ENCODE results near the gene LHX4. TPM values are rescaled to one million over a fixed set of nuclear protein-coding genes. Genes with fewer than 3 reads are reported as not detected.

Gene LHX4
- total RNA-seq, 2 donors from 2014 or later = not detected

DNA sequence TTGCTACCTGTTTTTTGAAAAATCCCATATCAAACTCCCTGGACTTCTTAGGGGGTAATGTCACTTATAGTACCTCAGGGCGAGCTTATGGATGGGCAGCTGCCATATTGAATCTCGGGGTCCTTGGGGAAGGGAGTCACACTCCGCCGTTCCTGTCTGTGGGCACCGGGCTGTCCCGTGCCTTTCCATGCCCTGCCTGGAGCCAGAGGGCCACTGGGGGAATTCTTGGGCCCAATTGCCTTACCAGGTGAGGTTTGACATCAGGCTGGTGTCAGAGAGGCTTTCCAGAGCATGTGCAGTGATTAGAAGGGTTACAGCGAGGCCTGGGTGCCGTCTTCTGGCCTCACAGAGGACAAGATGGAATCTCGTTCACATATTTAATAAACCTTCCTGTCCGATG, 46.6 kb upstream of the LHX4 start:
- intact Hi-C loops (cut with DNase I) = no loop called here
- Histone ChIP-seq H3K27me3 (no peaks in the 10 kb centered on the region), H3K4me1 (no peaks in the 10 kb centered on the region), H3K36me3 (replicated peaks in 1 of 2; ENCODE audit: insufficient read depth in 1 of 2, low read depth in 2 of 2) (peaks cover 0 to 6% of the 10 kb centered on the region in 2 donors), H3K27ac (no peak overlapping the region), H3K4me3 (no peak overlapping the region), H3K9me3 (no peaks in the 10 kb centered on the region)
- ATAC-seq (no peak), DNase-seq (no peak)
- TF ChIP-seq POLR2A (IDR thresholded peaks at IDR 0.05) = no peak
- TF ChIP-seq, protein P1, sequence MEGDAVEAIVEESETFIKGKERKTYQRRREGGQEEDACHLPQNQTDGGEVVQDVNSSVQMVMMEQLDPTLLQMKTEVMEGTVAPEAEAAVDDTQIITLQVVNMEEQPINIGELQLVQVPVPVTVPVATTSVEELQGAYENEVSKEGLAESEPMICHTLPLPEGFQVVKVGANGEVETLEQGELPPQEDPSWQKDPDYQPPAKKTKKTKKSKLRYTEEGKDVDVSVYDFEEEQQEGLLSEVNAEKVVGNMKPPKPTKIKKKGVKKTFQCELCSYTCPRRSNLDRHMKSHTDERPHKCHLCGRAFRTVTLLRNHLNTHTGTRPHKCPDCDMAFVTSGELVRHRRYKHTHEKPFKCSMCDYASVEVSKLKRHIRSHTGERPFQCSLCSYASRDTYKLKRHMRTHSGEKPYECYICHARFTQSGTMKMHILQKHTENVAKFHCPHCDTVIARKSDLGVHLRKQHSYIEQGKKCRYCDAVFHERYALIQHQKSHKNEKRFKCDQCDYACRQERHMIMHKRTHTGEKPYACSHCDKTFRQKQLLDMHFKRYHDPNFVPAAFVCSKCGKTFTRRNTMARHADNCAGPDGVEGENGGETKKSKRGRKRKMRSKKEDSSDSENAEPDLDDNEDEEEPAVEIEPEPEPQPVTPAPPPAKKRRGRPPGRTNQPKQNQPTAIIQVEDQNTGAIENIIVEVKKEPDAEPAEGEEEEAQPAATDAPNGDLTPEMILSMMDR (IDR thresholded peaks at IDR 0.05) = no peak
- 94 to 97% methylated on average over 7 to 10 of the region's 10 CpGs for WGBS, 2 donors

DNA sequence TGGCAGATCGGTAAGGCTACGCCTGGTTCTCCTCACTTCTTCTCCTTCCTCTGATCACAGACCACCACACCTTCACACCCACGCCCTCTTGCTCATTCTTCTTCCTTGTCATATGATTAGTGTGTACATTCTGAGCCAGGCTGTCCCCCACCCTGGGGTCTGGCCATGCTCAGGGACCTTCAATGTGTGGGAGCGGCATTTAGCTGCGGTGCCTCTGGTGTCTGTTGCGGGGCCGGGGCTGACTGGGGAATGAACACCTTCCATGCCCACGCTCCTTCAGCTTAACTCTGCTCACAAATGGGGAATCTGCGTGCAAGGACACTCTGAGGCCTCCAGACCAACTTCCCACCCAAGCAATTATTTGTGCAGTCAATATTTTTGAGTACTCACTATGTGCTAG, 46.0 kb upstream of the LHX4 start:
- peaks cover 0 to 7% of the 10 kb centered on the region in 2 donors for H3K36me3 ChIP-seq (replicated peaks in 1 of 2; ENCODE audit: insufficient read depth in 1 of 2, low read depth in 2 of 2)
- TF ChIP-seq, protein P1 (IDR thresholded peaks at IDR 0.05) = no peak
- TF ChIP-seq POLR2A (IDR thresholded peaks at IDR 0.05) = no peak
- WGBS, 2 donors = 94 to 98% methylated on average over 8 to 9 of the region's 9 CpGs

DNA sequence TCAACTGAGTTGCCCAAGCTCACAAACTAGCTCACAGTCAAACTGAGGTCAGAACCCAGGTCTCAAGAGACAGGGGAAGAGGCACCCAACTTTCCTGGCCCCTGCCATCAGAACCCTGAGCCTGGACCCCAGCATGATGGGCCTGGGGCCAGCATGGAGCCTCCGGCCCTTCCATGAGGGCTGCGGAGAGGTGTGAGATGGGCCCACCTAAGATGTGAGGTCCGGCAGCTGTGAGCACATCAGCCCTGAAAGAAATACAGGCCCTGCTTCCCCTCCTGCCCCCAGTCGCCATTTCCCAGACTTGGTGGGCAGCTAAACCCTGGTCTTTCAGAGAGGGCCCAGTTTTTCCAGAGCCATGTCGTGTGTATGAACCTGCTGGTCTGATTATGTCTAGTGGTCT, 44.8 kb upstream of the LHX4 start:
- Histone ChIP-seq H3K4me1 (no peaks in the 10 kb centered on the region), H3K36me3 (replicated peaks in 1 of 2; ENCODE audit: insufficient read depth in 1 of 2, low read depth in 2 of 2) (peaks cover 0 to 17% of the 10 kb centered on the region in 2 donors), H3K27me3 (no peaks in the 10 kb centered on the region), H3K9me3 (no peaks in the 10 kb centered on the region), H3K27ac (no peak overlapping the region), H3K4me3 (no peak overlapping the region)
- intact Hi-C loops (cut with DNase I) = no loop called here
- no peak for TF ChIP-seq POLR2A (IDR thresholded peaks at IDR 0.05)
- TF ChIP-seq, protein P1 (IDR thresholded peaks at IDR 0.05) = no peak
- DNase-seq = no peak
- no peak for ATAC-seq
- 80% methylated on average over 5 of the region's 5 CpGs; no CpG with 5 or more reads in 1 of the 2 donors for WGBS, 2 donors

More for the DNA sequence above, 46.0 kb upstream of the LHX4 start:
- intact Hi-C loops (cut with DNase I) = no loop called here
- no peaks in the 10 kb centered on the region for H3K9me3 ChIP-seq
- no peaks in the 10 kb centered on the region for H3K27me3 ChIP-seq
- no peak overlapping the region for H3K27ac ChIP-seq
- H3K4me3 ChIP-seq = no peak overlapping the region
- no peak for ATAC-seq
- no peaks in the 10 kb centered on the region for H3K4me1 ChIP-seq
- no peak for DNase-seq

DNA sequence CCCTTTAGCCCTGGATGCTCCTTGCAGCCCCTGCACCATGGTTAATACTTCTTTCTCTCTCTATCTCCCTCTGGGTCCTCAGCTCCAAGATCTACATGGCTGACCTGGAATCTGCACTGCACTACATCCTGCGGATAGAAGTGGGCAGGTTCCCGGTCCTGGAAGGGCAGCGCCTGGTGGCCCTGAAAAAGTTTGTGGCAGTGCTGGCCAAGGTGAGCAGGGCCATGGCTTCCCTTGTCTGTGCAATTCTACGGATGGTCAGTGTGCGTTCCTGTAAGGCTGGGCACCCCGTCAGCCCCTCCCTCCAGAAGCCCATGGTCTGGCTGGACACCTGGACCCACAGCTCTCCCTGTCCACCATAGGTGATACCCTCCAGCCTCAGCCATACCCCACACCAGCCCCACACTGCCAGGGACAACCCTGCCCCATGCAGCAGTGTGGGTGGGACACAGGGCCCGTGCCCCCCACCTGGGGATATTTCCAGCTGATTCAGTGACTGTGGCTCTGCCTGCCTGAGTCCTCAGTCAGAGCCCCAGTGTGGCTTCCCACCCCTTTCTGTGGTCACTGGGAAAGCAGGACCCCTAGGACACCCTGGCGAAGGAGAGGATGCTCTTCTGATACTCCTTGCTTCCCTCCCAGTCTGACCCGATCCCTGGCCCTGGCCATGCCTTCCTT, 44.0 kb upstream of the LHX4 start:
- TF ChIP-seq POLR2A (IDR thresholded peaks at IDR 0.05) = no peak
- TF ChIP-seq, protein P1 (IDR thresholded peaks at IDR 0.05) = no peak
- no peaks in the 10 kb centered on the region for H3K27me3 ChIP-seq
- peaks cover 0 to 20% of the 10 kb centered on the region in 2 donors for H3K36me3 ChIP-seq (replicated peaks in 1 of 2; ENCODE audit: insufficient read depth in 1 of 2, low read depth in 2 of 2)
- 92 to 95% methylated on average over 8 to 9 of the region's 9 CpGs for WGBS, 2 donors
- H3K9me3 ChIP-seq = no peaks in the 10 kb centered on the region
- no peak overlapping the region for H3K27ac ChIP-seq
- no peak overlapping the region for H3K4me3 ChIP-seq
- no peak for ATAC-seq
- no peak for DNase-seq
- intact Hi-C loops (cut with DNase I) = no loop called here
- H3K4me1 ChIP-seq = no peaks in the 10 kb centered on the region

DNA sequence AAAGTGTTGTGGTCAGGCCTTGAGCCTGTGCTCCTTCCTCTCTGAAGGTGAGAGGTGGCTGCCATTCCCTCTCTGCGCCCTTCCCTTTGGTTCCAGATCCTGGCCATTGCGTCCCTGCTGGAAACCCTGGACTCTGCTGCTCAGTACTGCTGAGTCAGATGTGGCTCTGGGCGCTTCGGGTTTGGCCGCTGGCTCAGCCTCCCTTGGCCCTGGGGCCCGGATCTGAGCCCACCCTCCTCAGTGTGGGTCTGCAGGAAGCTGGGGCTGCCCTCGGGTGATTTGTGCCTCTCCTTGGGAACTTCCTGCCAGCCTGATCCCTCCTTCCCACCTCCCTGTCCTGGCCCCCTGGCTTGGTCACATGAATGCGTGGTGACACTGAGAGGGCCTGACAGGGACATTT, 43.2 kb upstream of the LHX4 start:
- intact Hi-C loops (cut with DNase I) = no loop called here
- WGBS, 2 donors = 54 to 76% methylated on average over 5 to 8 of the region's 8 CpGs
- no peak overlapping the region for H3K27ac ChIP-seq
- ATAC-seq (no peak), DNase-seq (no peak)
- TF ChIP-seq POLR2A (IDR thresholded peaks at IDR 0.05) = no peak
- TF ChIP-seq, protein P1 (IDR thresholded peaks at IDR 0.05) = no peak
- no peak overlapping the region for H3K4me3 ChIP-seq
- H3K9me3 ChIP-seq = no peaks in the 10 kb centered on the region
- no peaks in the 10 kb centered on the region for H3K27me3 ChIP-seq
- no peaks in the 10 kb centered on the region for H3K4me1 ChIP-seq
- H3K36me3 ChIP-seq (replicated peaks in 1 of 2; ENCODE audit: insufficient read depth in 1 of 2, low read depth in 2 of 2) = peaks cover 0 to 20% of the 10 kb centered on the region in 2 donors

Data from body of pancreas (tissue), 4 donors.